ENCODE results near the gene HEXIM1.

The HEXIM1 gene

GRCh38 chr17:45148183-45149036 lies at the start of gene HEXIM1:
Gene HEXIM1, plus strand, starts transcription at chr17:45148475. Its CDS starts 716 bp downstream, at chr17:45149191.
- peak; percentile 100 for DNase-seq

- DNase-seq, result peak; percentile 86
Observed at GRCh38 chr17:45098869-45099616, 49.2 kb upstream of the HEXIM1 start.

- no peak for DNase-seq
Observed at GRCh38 chr17:45101546-45101882, 46.8 kb upstream of the HEXIM1 start.

- no peak for DNase-seq
Observed at GRCh38 chr17:45101883-45102811, 46.1 kb upstream of the HEXIM1 start.

GRCh38 chr17:45102856-45103255 lies 45.4 kb upstream of the HEXIM1 start:
- no peak for DNase-seq

GRCh38 chr17:45103269-45103795 lies 44.9 kb upstream of the HEXIM1 start:
- no peak for DNase-seq

GRCh38 chr17:45104029-45104428 lies 44.2 kb upstream of the HEXIM1 start:
- DNase-seq, result no peak

GRCh38 chr17:45104497-45104896 lies 43.8 kb upstream of the HEXIM1 start:
- no peak for DNase-seq

GRCh38 chr17:45104907-45105624 lies 43.2 kb upstream of the HEXIM1 start:
- DNase-seq, result no peak

GRCh38 chr17:45106096-45106495 lies 42.2 kb upstream of the HEXIM1 start:
- no peak for DNase-seq

- DNase-seq, result no peak
Observed at GRCh38 chr17:45106582-45106981, 41.7 kb upstream of the HEXIM1 start.

GRCh38 chr17:45107293-45108010 lies 40.8 kb upstream of the HEXIM1 start:
- DNase-seq, result no peak

GRCh38 chr17:45108051-45108450 lies 40.2 kb upstream of the HEXIM1 start:
- DNase-seq, result no peak

- no peak for DNase-seq
Observed at GRCh38 chr17:45108595-45109521, 39.4 kb upstream of the HEXIM1 start.

- DNase-seq, result no peak
Observed at GRCh38 chr17:45110676-45111611, 37.3 kb upstream of the HEXIM1 start.

- DNase-seq, result no peak
Observed at GRCh38 chr17:45111850-45112249, 36.4 kb upstream of the HEXIM1 start.

GRCh38 chr17:45112559-45113423 lies 35.5 kb upstream of the HEXIM1 start:
- no peak for DNase-seq

GRCh38 chr17:45113424-45113754 lies 34.9 kb upstream of the HEXIM1 start:
- DNase-seq, result no peak

Measured in right forelimb (tissue), 1 donor.